Tibial artery (tissue), 4 donors: ENCODE measurements around the gene ACSL6.

Experiments
- DNase-seq, 2 donors: peaks; one replicate each; pipeline ENCODE4 v3.0.0-alpha.2; 2019
- H3K27ac ChIP-seq, 2 donors: fragments of 200-600 bp; sonication (generic) in 1 of 2; 1 replicate in 1 of 2; 2 replicates in 1 of 2; pipeline ENCODE4 v1.5.1; 2018 to 2019; ENCODE audit warnings: mild to moderate bottlenecking in 1 of 2
- H3K27me3 ChIP-seq, 2 donors: fragments of 200-600 bp; sonication (generic) in 1 of 2; one replicate each; pipeline versions ENCODE4 v1.5.1 to v1.6.0; 2016 to 2019
- H3K36me3 ChIP-seq, 3 donors: fragments of 200-600 bp; sonication (generic) in 2 of 3; one replicate each; pipeline ENCODE4 v1.5.1; 2016 to 2019; ENCODE audit warnings: mild to moderate bottlenecking in 2 of 3
- H3K4me1 ChIP-seq, 4 donors: fragments of 200-600 bp; sonication (generic) in 2 of 4; 1 replicate in 3 of 4; 2 replicates in 1 of 4; pipeline ENCODE4 v1.5.1; 2016 to 2019
- H3K4me3 ChIP-seq, 2 donors: fragments of 200-600 bp; sonication (generic) in 1 of 2; 1 replicate in 1 of 2; 2 replicates in 1 of 2; pipeline ENCODE4 v1.5.1; 2018 to 2019; ENCODE audit warnings: mild to moderate bottlenecking in 2 of 2
- H3K9me3 ChIP-seq, 3 donors: fragments of 200-600 bp; sonication (generic) in 1 of 3; one replicate each; pipeline ENCODE4 v1.5.1; 2016 to 2019
- intact Hi-C: fragments of 100-400 bp; cut with DNase I; formaldehyde crosslinking; loops from one replicate; pipeline ENCODE4 v1.15.0; 2023; ENCODE audit warnings: low total_unique reads
- TF ChIP-seq, protein P1 (sequence below), 2 experiments: fragments of 200-600 bp in 1 of 2; fragments of 450-650 bp in 1 of 2; IDR thresholded peaks; one replicate each; pipeline ENCODE4 v1.5.1; 2017 to 2019; ENCODE audit warnings: antibody characterized with exemption in 2 of 2, mild to moderate bottlenecking in 1 of 2, moderate library complexity in 1 of 2

ACSL6 gene

DNA sequence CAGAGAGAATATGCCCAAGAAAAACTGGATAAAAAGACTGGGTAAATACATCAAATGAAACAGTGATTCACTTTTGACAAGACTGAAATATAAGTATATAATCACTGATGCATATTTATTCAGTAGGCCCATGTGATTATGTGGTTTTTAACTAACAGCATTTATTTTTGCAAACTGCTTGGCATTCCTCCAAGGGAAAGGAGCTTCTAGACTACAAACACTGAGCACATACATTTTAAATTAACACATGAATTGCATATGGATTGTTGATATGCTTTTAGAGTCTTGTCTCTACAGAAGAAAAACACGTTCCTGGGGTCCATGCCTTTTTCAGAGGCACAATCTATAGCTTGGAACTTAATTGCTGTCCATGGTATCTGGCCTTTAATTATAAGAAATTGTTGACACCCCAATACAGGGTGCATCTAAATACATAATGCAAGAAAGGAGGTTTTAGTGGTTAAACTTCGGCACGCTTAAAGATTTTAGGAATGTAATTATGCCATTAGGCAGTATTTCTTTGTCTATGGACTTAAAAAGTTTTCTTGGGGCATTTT lies 59.1 kb downstream of the ACSL6 start:
- DNase-seq: no peak

DNA sequence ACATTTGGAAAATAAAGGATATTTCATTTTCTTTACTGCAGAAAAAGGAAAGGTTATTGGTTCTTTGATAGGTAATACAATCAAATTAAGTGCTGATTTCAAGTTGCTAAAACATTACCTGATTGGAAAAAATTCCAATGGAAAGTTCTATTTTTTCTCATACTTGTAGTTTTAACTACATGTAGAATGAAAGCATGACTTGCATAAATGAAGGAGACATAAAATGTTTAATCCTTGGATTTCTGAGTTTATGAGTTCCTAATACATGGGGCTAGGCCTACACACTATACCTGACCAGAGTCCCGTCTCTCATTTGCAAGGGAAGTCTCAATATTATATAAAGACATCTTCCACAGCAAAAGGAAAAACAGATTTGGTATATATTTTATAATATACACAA lies 60.8 kb downstream of the ACSL6 start:
- no peaks in the 10 kb centered on the region for H3K4me1 ChIP-seq
- TF ChIP-seq, protein P1, sequence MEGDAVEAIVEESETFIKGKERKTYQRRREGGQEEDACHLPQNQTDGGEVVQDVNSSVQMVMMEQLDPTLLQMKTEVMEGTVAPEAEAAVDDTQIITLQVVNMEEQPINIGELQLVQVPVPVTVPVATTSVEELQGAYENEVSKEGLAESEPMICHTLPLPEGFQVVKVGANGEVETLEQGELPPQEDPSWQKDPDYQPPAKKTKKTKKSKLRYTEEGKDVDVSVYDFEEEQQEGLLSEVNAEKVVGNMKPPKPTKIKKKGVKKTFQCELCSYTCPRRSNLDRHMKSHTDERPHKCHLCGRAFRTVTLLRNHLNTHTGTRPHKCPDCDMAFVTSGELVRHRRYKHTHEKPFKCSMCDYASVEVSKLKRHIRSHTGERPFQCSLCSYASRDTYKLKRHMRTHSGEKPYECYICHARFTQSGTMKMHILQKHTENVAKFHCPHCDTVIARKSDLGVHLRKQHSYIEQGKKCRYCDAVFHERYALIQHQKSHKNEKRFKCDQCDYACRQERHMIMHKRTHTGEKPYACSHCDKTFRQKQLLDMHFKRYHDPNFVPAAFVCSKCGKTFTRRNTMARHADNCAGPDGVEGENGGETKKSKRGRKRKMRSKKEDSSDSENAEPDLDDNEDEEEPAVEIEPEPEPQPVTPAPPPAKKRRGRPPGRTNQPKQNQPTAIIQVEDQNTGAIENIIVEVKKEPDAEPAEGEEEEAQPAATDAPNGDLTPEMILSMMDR (IDR thresholded peaks at IDR 0.05): no peak
- H3K27me3 ChIP-seq: no peaks in the 10 kb centered on the region
- H3K36me3 ChIP-seq: no peaks in the 10 kb centered on the region
- intact Hi-C loops: no loop called here
- no peak overlapping the region for H3K27ac ChIP-seq
- no peak for DNase-seq
- H3K9me3 ChIP-seq: no peaks in the 10 kb centered on the region
- H3K4me3 ChIP-seq: no peak overlapping the region

More for the DNA sequence above, 59.1 kb downstream of the ACSL6 start:
- TF ChIP-seq, protein P1 (IDR thresholded peaks at IDR 0.05): no peak
- Histone ChIP-seq H3K27ac (no peak overlapping the region), H3K4me3 (no peak overlapping the region), H3K27me3 (no peaks in the 10 kb centered on the region), H3K4me1 (no peaks in the 10 kb centered on the region), H3K9me3 (no peaks in the 10 kb centered on the region), H3K36me3 (no peaks in the 10 kb centered on the region)
- intact Hi-C loops: no loop called here

DNA sequence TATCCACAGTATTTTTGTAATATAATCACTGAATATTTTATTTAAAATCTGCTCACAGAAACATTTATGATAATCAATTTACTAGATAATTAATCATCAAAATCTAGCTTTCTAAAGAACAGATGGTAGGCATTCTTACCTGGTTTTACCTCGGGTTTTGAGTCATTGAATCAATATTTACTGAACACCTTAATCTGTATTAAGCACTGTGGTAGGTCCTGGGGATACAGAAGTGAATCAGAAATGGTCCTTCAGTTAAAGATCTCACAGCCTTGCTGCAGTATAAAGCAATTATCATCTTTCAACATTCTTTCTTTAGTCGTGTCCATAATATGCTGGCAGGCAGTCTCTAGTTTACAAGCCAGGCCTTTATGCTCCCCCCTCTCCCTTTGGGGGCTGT lies 64.0 kb downstream of the ACSL6 start:
- intact Hi-C loops: no loop called here
- H3K9me3 ChIP-seq: no peaks in the 10 kb centered on the region
- no peaks in the 10 kb centered on the region for H3K27me3 ChIP-seq
- no peaks in the 10 kb centered on the region for H3K36me3 ChIP-seq
- no peak for DNase-seq
- H3K4me3 ChIP-seq: no peak overlapping the region
- H3K27ac ChIP-seq: no peak overlapping the region
- no peaks in the 10 kb centered on the region for H3K4me1 ChIP-seq
- TF ChIP-seq, protein P1 (IDR thresholded peaks at IDR 0.05): no peak

DNA sequence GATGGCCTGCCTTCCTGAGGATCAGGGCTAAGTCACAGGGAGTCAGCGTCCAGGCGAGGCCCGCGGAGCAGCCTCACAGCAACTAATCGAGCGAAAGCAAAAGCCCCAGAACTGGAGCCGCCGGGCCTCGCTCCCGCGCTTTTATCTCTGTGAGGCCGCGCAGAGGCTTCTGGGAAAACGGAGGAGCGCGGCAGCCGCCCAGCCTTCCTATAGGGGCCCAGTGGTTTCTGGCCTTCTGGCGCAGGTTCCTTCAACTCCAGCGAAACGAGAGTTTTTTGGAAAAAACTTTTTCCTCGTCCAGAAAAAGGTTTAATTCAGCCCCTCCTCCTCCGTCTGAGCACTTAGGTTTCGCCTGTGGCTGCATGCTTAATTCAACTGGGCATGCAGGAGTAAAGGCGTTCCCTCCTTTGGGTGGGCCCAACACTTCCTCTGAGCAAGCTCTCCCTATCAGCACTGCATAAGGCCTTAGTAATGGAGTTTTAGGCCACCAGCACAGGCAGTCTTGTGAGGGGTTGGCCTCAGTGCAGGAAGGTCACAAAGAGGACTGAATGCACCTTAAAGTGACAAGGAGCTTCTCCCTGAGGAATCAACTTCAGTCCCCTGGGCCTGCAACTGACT lies 65.8 kb downstream of the ACSL6 start, which contains the start of gene MEIKIN:
Gene MEIKIN, minus strand, starts transcription at position 113 of the 618 bp plus-strand sequence. CDS start 158 bp downstream, outside the sequence.
- Histone ChIP-seq H3K27me3 (no peaks in the 10 kb centered on the region), H3K4me3 (no peak within 1 kb of the TSS), H3K4me1 (no peaks in the 10 kb centered on the region), H3K36me3 (no peaks in the 10 kb centered on the region), H3K9me3 (no peaks in the 10 kb centered on the region), H3K27ac (no peak within 1 kb of the TSS)
- intact Hi-C loops: no loop called here
- no peak for DNase-seq
- TF ChIP-seq, protein P1 (IDR thresholded peaks at IDR 0.05): no peak

DNA sequence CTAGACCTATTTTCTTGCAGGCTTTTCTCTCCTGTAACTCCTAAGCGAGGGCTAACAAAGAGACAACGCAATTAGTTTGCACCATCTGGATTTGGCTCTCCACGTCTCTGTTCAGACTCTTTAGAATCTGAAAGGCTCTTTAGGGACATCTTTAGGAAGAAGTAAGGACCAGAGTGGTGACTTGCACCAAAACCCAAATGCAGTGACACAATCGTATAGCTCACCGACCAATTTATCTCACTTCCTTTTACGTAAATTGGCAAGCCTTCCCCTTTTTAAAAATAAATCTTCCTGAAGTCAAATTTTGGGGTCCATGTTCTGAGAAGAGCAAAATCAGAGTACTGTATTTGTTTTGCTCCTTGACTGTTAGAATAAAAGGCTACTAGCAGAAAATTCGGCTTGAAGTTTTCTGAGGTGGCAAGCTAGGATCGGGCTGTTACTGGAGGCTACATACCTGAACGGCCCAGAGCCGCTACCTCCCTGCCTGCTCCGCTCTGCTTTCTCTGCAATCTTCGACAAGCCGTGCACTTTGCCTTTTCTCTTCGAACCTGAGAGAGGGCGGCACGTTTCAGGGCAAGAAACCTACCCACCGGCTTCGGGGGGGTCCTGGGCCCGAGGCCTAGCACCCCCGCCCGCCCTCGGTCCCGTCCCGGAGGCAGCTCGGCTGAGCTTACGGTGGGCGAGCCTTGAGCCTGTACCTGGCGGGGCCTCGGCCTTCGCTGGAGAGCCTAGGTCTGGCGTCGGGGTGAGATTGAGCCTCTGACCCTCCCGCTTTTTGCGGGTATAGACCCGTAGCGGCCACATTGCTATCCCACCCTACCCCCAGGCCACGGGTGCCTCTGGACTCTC lies 66.5 kb downstream of the ACSL6 start:
- intact Hi-C loops: no loop called here
- TF ChIP-seq, protein P1 (IDR thresholded peaks at IDR 0.05): no peak
- Histone ChIP-seq H3K27ac (no peak overlapping the region), H3K4me3 (no peak overlapping the region), H3K4me1 (no peaks in the 10 kb centered on the region), H3K27me3 (no peaks in the 10 kb centered on the region), H3K36me3 (no peaks in the 10 kb centered on the region), H3K9me3 (no peaks in the 10 kb centered on the region)
- no peak for DNase-seq
